ENCODE data around the gene PLEKHA3. TPM values are rescaled to one million over a fixed set of nuclear protein-coding genes. Genes with fewer than 3 reads are reported as not detected.

The PLEKHA3 gene
- total RNA-seq, 1 experiment from 2014 or later = 25.9 TPM

- H4K5ac ChIP-seq (ENCODE audit: insufficient read length, low read depth, low read length) = no peak overlapping the region
- no CpG with 5 or more reads among the region's 2 CpGs for WGBS (ENCODE audit: extremely low coverage, insufficient read length, low lambda C conversion rate)
Observed at GRCh38 chr2:178508646-178509045, 28.4 kb downstream of the PLEKHA3 start.

More at GRCh38 chr2:178508646-178509045, 28.4 kb downstream of the PLEKHA3 start:
- Histone ChIP-seq H2BK15ac (ENCODE audit: low read depth, low read length) (no peak overlapping the region), H3K14ac (ENCODE audit: insufficient read depth, low read length) (no peak overlapping the region), H3K4ac (ENCODE audit: low read depth, low read length) (no peak overlapping the region), H4K91ac (ENCODE audit: insufficient read length, low read depth, low read length) (no peak overlapping the region), H2BK5ac (ENCODE audit: insufficient read length, low read length) (no peak overlapping the region), H2BK12ac (ENCODE audit: insufficient read length, low read depth, low read length) (no peak overlapping the region), H2AFZ (ENCODE audit: low read length) (no peak overlapping the region), H3T11ph (ENCODE audit: low read length) (no peak overlapping the region), H2AK5ac (ENCODE audit: insufficient read length, low read length) (no peak overlapping the region), H3K9ac (ENCODE audit: extremely low read depth, insufficient read length, low read length) (no peak overlapping the region), H3K18ac (ENCODE audit: insufficient read length, low read depth, low read length) (no peak overlapping the region), H3K9me3 (ENCODE audit: control insufficient read depth, low read depth, low read length) (no peaks in the 10 kb centered on the region), H2BK120ac (ENCODE audit: low read depth, low read length, poor library complexity, severe bottlenecking) (no peak overlapping the region), H3K79me1 (ENCODE audit: insufficient read depth, low read depth, low read length, poor library complexity, severe bottlenecking) (no peaks in the 10 kb centered on the region), H3K4me2 (ENCODE audit: insufficient read depth, insufficient read length, low read length) (no peak overlapping the region), H4K20me1 (ENCODE audit: control insufficient read depth, insufficient read depth, insufficient read length) (no peaks in the 10 kb centered on the region), H3K27ac (ENCODE audit: insufficient read length, low read depth, low read length) (no peak overlapping the region), H4K8ac (replicated peaks; ENCODE audit: insufficient read length, low read depth, low read length) (no peak overlapping the region), H3K23me2 (ENCODE audit: insufficient read length, low read depth, low read length, poor library complexity, severe bottlenecking) (no peaks in the 10 kb centered on the region), H3K27me3 (ENCODE audit: insufficient read depth, low read length) (no peaks in the 10 kb centered on the region), H3K23ac (ENCODE audit: insufficient read length, low read depth, low read length) (no peak overlapping the region), H3K56ac (ENCODE audit: insufficient read length, low read depth, low read length) (no peak overlapping the region), H3K4me1 (ENCODE audit: insufficient read depth, low read length) (no peaks in the 10 kb centered on the region), H3K79me2 (ENCODE audit: insufficient read depth, low read length) (no peaks in the 10 kb centered on the region), H2BK20ac (ENCODE audit: low read depth, low read length, poor library complexity, severe bottlenecking) (no peak overlapping the region)
- no peaks in the 10 kb centered on the region for H3K27me3 Mint-ChIP-seq (ENCODE audit: low read depth)
- H3K4me1 Mint-ChIP-seq = peaks cover 19 to 22% of the 10 kb centered on the region in 2 experiments
- H3K36me3 Mint-ChIP-seq (ENCODE audit: insufficient read depth in 1 of 3, low read depth in 3 of 3) = peaks cover 0 to 4% (median 0%) of the 10 kb centered on the region in 3 experiments; a peak in 2 of 7 replicates
- no peak overlapping the region for H3K27ac Mint-ChIP-seq
- TF ChIP-seq, protein P1, sequence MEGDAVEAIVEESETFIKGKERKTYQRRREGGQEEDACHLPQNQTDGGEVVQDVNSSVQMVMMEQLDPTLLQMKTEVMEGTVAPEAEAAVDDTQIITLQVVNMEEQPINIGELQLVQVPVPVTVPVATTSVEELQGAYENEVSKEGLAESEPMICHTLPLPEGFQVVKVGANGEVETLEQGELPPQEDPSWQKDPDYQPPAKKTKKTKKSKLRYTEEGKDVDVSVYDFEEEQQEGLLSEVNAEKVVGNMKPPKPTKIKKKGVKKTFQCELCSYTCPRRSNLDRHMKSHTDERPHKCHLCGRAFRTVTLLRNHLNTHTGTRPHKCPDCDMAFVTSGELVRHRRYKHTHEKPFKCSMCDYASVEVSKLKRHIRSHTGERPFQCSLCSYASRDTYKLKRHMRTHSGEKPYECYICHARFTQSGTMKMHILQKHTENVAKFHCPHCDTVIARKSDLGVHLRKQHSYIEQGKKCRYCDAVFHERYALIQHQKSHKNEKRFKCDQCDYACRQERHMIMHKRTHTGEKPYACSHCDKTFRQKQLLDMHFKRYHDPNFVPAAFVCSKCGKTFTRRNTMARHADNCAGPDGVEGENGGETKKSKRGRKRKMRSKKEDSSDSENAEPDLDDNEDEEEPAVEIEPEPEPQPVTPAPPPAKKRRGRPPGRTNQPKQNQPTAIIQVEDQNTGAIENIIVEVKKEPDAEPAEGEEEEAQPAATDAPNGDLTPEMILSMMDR (conservative IDR thresholded peaks at IDR 0.05) = no peak
- no peaks in the 10 kb centered on the region for H3K9me3 Mint-ChIP-seq
- no peak overlapping the region for H3K4me3 Mint-ChIP-seq
- no peak for DNase-seq

Data from H9 (cell line).